Skeletal muscle tissue (tissue), 4 donors: ENCODE data around the gene NOTCH2. TPM values are rescaled to one million over a fixed set of nuclear protein-coding genes. Genes with fewer than 3 reads are reported as not detected.
"Not testable (repeated sequence)": the region's sequence is repeated elsewhere in the genome, so short reads cannot be mapped to it uniquely, and the experiment has no call there.

Source experiments
- H3K27ac ChIP-seq: one replicate; pipeline ENCODE4 v1.7.0; 2013; ENCODE audit warnings: mild to moderate bottlenecking, low read depth, low read length, inconsistent platforms
- H3K27me3 ChIP-seq, 3 donors: one replicate each; pipeline ENCODE4 v1.7.0; 2013; ENCODE audit warnings: low read length in 3 of 3; ENCODE audit not compliant: control insufficient read depth in 3 of 3, insufficient read depth in 3 of 3
- H3K36me3 ChIP-seq, 3 donors: one replicate each; pipeline ENCODE4 v1.7.0; 2013; ENCODE audit warnings: low read length in 3 of 3; ENCODE audit not compliant: control insufficient read depth in 3 of 3, insufficient read depth in 3 of 3
- H3K4me1 ChIP-seq, 3 donors: one replicate each; pipeline ENCODE4 v1.7.0; 2013; ENCODE audit warnings: low read length in 3 of 3, mild to moderate bottlenecking in 3 of 3; ENCODE audit not compliant: control insufficient read depth in 3 of 3, insufficient read depth in 3 of 3
- H3K4me3 ChIP-seq, 3 donors: one replicate each; pipeline ENCODE4 v1.7.0; 2013; ENCODE audit warnings: low read length in 3 of 3
- H3K9ac ChIP-seq, 3 donors: one replicate each; pipeline ENCODE4 v1.7.0; 2013; ENCODE audit warnings: low read length in 3 of 3, mild to moderate bottlenecking in 3 of 3, moderate library complexity in 2 of 3, low read depth in 1 of 3
- H3K9me3 ChIP-seq, 3 donors: one replicate each; pipeline ENCODE4 v1.7.0; 2013; ENCODE audit warnings: low read length in 3 of 3; ENCODE audit not compliant: control insufficient read depth in 3 of 3
- total RNA-seq: library from RNA; depleted of rRNA; stranded (reverse); fragments of >200 nt; gene quantifications from one replicate; pipeline ENCODE4 v1.2.3, GENCODE V29; 2014
- donor health status: Osteomylitis.

The NOTCH2 gene
- total RNA-seq, 1 donor from 2014 or later, result 101 TPM

- not testable (repeated sequence) for H3K36me3 ChIP-seq, H3K27ac ChIP-seq, H3K9me3 ChIP-seq, H3K27me3 ChIP-seq, H3K4me3 ChIP-seq, H3K9ac ChIP-seq
- H3K4me1 ChIP-seq, result peaks cover 0 to 12% (median 0%) of the 10 kb centered on the region in 3 donors
Observed at GRCh38 chr1:119975582-119976254, 93.7 kb downstream of the NOTCH2 start.

- no peak overlapping the region for H3K9ac ChIP-seq
- H3K4me3 ChIP-seq, result no peak overlapping the region
- H3K27ac ChIP-seq, result no peak overlapping the region
- peaks cover 0 to 12% (median 0%) of the 10 kb centered on the region in 3 donors for H3K4me1 ChIP-seq
- H3K36me3 ChIP-seq, result no peaks in the 10 kb centered on the region
- H3K27me3 ChIP-seq, result no peaks in the 10 kb centered on the region
- H3K9me3 ChIP-seq, result no peaks in the 10 kb centered on the region
Observed at GRCh38 chr1:119975006-119975405, 94.5 kb downstream of the NOTCH2 start.

GRCh38 chr1:119974013-119974412 lies 95.4 kb downstream of the NOTCH2 start:
- H3K36me3 ChIP-seq, result peaks cover 5 to 7% (median 6%) of the 10 kb centered on the region in 3 donors
- no peak overlapping the region for H3K27ac ChIP-seq
- H3K27me3 ChIP-seq, result no peaks in the 10 kb centered on the region

GRCh38 chr1:119971710-119972570 lies 97.5 kb downstream of the NOTCH2 start:
- peaks cover 0 to 12% (median 2%) of the 10 kb centered on the region in 3 donors for H3K4me1 ChIP-seq
- H3K27me3 ChIP-seq, result no peaks in the 10 kb centered on the region
- no peaks in the 10 kb centered on the region for H3K9me3 ChIP-seq
- H3K27ac ChIP-seq, result no peak overlapping the region
- peaks cover 14 to 16% (median 15%) of the 10 kb centered on the region in 3 donors for H3K36me3 ChIP-seq
- no peak overlapping the region for H3K4me3 ChIP-seq
- no peak overlapping the region for H3K9ac ChIP-seq

More at GRCh38 chr1:119974013-119974412, 95.4 kb downstream of the NOTCH2 start:
- H3K4me1 ChIP-seq, result peaks cover 0 to 12% (median 0%) of the 10 kb centered on the region in 3 donors
- no peak overlapping the region for H3K4me3 ChIP-seq
- H3K9ac ChIP-seq, result no peak overlapping the region
- H3K9me3 ChIP-seq, result no peaks in the 10 kb centered on the region

GRCh38 chr1:119968601-119969000 lies 100.9 kb downstream of the NOTCH2 start:
- Histone ChIP-seq H3K9ac (no peak overlapping the region), H3K27ac (no peak overlapping the region), H3K36me3 (peaks cover 17 to 34% (median 29%) of the 10 kb centered on the region in 3 donors), H3K4me3 (no peak overlapping the region), H3K9me3 (no peaks in the 10 kb centered on the region), H3K4me1 (peaks cover 5 to 17% (median 10%) of the 10 kb centered on the region in 3 donors), H3K27me3 (no peaks in the 10 kb centered on the region)

- peaks cover 20 to 39% (median 34%) of the 10 kb centered on the region in 3 donors for H3K36me3 ChIP-seq
Observed at GRCh38 chr1:119968068-119968492, 101.4 kb downstream of the NOTCH2 start.

GRCh38 chr1:119966681-119967080 lies 102.8 kb downstream of the NOTCH2 start:
- Histone ChIP-seq H3K4me1 (peaks cover 5 to 17% (median 10%) of the 10 kb centered on the region in 3 donors), H3K9me3 (no peaks in the 10 kb centered on the region), H3K4me3 (no peak overlapping the region), H3K9ac (no peak overlapping the region), H3K36me3 (peaks cover 20 to 44% (median 39%) of the 10 kb centered on the region in 3 donors), H3K27me3 (no peaks in the 10 kb centered on the region), H3K27ac (no peak overlapping the region)

More at GRCh38 chr1:119968068-119968492, 101.4 kb downstream of the NOTCH2 start:
- Histone ChIP-seq H3K4me3 (no peak overlapping the region), H3K4me1 (peaks cover 5 to 17% (median 10%) of the 10 kb centered on the region in 3 donors), H3K27ac (no peak overlapping the region), H3K9me3 (no peaks in the 10 kb centered on the region), H3K27me3 (no peaks in the 10 kb centered on the region), H3K9ac (no peak overlapping the region)

GRCh38 chr1:119966020-119966419 lies 103.4 kb downstream of the NOTCH2 start:
- H3K9me3 ChIP-seq, result no peaks in the 10 kb centered on the region
- no peaks in the 10 kb centered on the region for H3K27me3 ChIP-seq
- peaks cover 20 to 45% (median 39%) of the 10 kb centered on the region in 3 donors for H3K36me3 ChIP-seq
- peaks cover 5 to 17% (median 10%) of the 10 kb centered on the region in 3 donors for H3K4me1 ChIP-seq
- H3K4me3 ChIP-seq, result no peak overlapping the region
- H3K27ac ChIP-seq, result no peak overlapping the region
- H3K9ac ChIP-seq, result no peak overlapping the region

GRCh38 chr1:119964673-119965363 lies 104.6 kb downstream of the NOTCH2 start:
- H3K9ac ChIP-seq, result no peak overlapping the region
- H3K4me1 ChIP-seq, result peaks cover 5 to 17% (median 10%) of the 10 kb centered on the region in 3 donors
- no peaks in the 10 kb centered on the region for H3K27me3 ChIP-seq
- no peaks in the 10 kb centered on the region for H3K9me3 ChIP-seq
- peaks cover 20 to 47% (median 39%) of the 10 kb centered on the region in 3 donors for H3K36me3 ChIP-seq
- no peak overlapping the region for H3K4me3 ChIP-seq
- H3K27ac ChIP-seq, result no peak overlapping the region
